Esophagus muscularis mucosa (tissue), 4 donors: ENCODE data around the gene UBTF. TPM values are rescaled to one million over a fixed set of nuclear protein-coding genes. Genes with fewer than 3 reads are reported as not detected.

ENCODE experiments used
- DNase-seq: peaks from one replicate; pipeline ENCODE4 v3.0.0-alpha.2; 2017; ENCODE audit errors: extremely low spot score
- H3K27ac ChIP-seq, 4 donors: fragments of 200-600 bp; sonication (generic); replicated peaks in 1 of 4; 1 replicate in 3 of 4; 2 replicates in 1 of 4; pipeline ENCODE4 v1.5.1; 2016 to 2019; ENCODE audit warnings: mild to moderate bottlenecking in 1 of 4
- H3K27me3 ChIP-seq, 4 donors: fragments of 200-600 bp; sonication (generic); one replicate each; pipeline versions ENCODE4 v1.5.1 to v1.6.0; 2016 to 2019
- H3K36me3 ChIP-seq, 4 donors: fragments of 200-600 bp; sonication (generic); one replicate each; pipeline ENCODE4 v1.5.1; 2016 to 2019
- H3K4me1 ChIP-seq, 4 donors: fragments of 200-600 bp; sonication (generic); one replicate each; pipeline ENCODE4 v1.5.1; 2016 to 2019
- H3K4me3 ChIP-seq, 4 donors: fragments of 200-600 bp; sonication (generic); 1 replicate in 2 of 4; 2 replicates in 2 of 4; pipeline ENCODE4 v1.5.1; 2016 to 2019; ENCODE audit warnings: mild to moderate bottlenecking in 4 of 4, moderate library complexity in 1 of 4
- H3K9me3 ChIP-seq, 4 donors: fragments of 200-600 bp; sonication (generic); 1 replicate in 3 of 4; 2 replicates in 1 of 4; pipeline ENCODE4 v1.5.1; 2016 to 2019
- EP300 ChIP-seq: sonication (generic); formaldehyde crosslinking; IDR thresholded peaks from one replicate; pipeline ENCODE4 v1.6.1; 2017; ENCODE audit warnings: antibody characterized with exemption
- POLR2A ChIP-seq: fragments of 450-650 bp; IDR thresholded peaks from one replicate; pipeline ENCODE4 v1.6.1; 2017; ENCODE audit warnings: antibody characterized with exemption, moderate library complexity, mild to moderate bottlenecking, low read depth
- POLR2AphosphoS5 ChIP-seq, 2 donors: sonication (generic); formaldehyde crosslinking; IDR thresholded peaks; one replicate each; pipeline ENCODE4 v1.6.1; 2017; ENCODE audit warnings: antibody characterized with exemption in 2 of 2
- WGBS: methylation state at CpG from one replicate; pipeline ENCODE4 v1.1.5; 2018; 5-methylcytosine and 5-hydroxymethylcytosine counted together
- intact Hi-C: fragments of 100-400 bp; cut with DNase I; formaldehyde crosslinking; loops from one replicate; pipeline ENCODE4 v1.15.1; 2023
- total RNA-seq, 4 donors: library from RNA; depleted of rRNA; stranded (reverse); fragments of >200 nt; gene quantifications; one replicate each; pipeline versions ENCODE4 v1.1.0 to v1.2.1, GENCODE V29; 2016
- TF ChIP-seq, protein P1 (sequence below), 3 experiments: fragments of 200-600 bp in 2 of 3; fragments of 450-650 bp in 1 of 3; sonication (generic) in 2 of 3; IDR thresholded peaks; one replicate each; pipeline ENCODE4 v1.5.1; 2017 to 2019; ENCODE audit warnings: antibody characterized with exemption in 3 of 3, mild to moderate bottlenecking in 2 of 3, moderate library complexity in 1 of 3

UBTF gene
- total RNA-seq, 4 donors from 2014 or later, result 48.7 to 78.8 (median 66.1) TPM

- Histone ChIP-seq H3K27ac (peak overlapping the region; percentile 82 to 89 (median 86)), H3K4me3 (peak overlapping the region; percentile 51 to 56 (median 54)), H3K9me3 (no peaks in the 10 kb centered on the region), H3K4me1 (peaks cover 13 to 40% (median 39%) of the 10 kb centered on the region in 4 donors), H3K27me3 (no peaks in the 10 kb centered on the region), H3K36me3 (peaks cover 0 to 10% (median 7%) of the 10 kb centered on the region in 4 donors)
- no peak for DNase-seq
- intact Hi-C loops, result no loop called here
- 39% methylated on average over 4 of the region's 5 CpGs for WGBS
- TF ChIP-seq POLR2AphosphoS5 (IDR thresholded peaks at IDR 0.05), result no peak
- TF ChIP-seq EP300, result no peak
- no peak for TF ChIP-seq POLR2A
- TF ChIP-seq, protein P1, sequence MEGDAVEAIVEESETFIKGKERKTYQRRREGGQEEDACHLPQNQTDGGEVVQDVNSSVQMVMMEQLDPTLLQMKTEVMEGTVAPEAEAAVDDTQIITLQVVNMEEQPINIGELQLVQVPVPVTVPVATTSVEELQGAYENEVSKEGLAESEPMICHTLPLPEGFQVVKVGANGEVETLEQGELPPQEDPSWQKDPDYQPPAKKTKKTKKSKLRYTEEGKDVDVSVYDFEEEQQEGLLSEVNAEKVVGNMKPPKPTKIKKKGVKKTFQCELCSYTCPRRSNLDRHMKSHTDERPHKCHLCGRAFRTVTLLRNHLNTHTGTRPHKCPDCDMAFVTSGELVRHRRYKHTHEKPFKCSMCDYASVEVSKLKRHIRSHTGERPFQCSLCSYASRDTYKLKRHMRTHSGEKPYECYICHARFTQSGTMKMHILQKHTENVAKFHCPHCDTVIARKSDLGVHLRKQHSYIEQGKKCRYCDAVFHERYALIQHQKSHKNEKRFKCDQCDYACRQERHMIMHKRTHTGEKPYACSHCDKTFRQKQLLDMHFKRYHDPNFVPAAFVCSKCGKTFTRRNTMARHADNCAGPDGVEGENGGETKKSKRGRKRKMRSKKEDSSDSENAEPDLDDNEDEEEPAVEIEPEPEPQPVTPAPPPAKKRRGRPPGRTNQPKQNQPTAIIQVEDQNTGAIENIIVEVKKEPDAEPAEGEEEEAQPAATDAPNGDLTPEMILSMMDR (IDR thresholded peaks at IDR 0.05), result no peak
These were observed 49.4 kb downstream of the UBTF start for GRCh38 chr17:44170135-44170498.

GRCh38 chr17:44167181-44167861, 52.2 kb downstream of the UBTF start:
- DNase-seq, result no peak
- Histone ChIP-seq H3K27ac (no peak overlapping the region), H3K9me3 (no peaks in the 10 kb centered on the region), H3K36me3 (peaks cover 0 to 2% (median 0%) of the 10 kb centered on the region in 4 donors), H3K27me3 (no peaks in the 10 kb centered on the region), H3K4me1 (peaks cover 13 to 40% (median 39%) of the 10 kb centered on the region in 4 donors), H3K4me3 (no peak overlapping the region)
- 82% methylated on average over 3 of the region's 7 CpGs for WGBS
- no peak for TF ChIP-seq EP300
- TF ChIP-seq, protein P1 (IDR thresholded peaks at IDR 0.05), result no peak
- no peak for TF ChIP-seq POLR2AphosphoS5 (IDR thresholded peaks at IDR 0.05)
- TF ChIP-seq POLR2A, result no peak
- intact Hi-C loops, result no loop called here

DNA sequence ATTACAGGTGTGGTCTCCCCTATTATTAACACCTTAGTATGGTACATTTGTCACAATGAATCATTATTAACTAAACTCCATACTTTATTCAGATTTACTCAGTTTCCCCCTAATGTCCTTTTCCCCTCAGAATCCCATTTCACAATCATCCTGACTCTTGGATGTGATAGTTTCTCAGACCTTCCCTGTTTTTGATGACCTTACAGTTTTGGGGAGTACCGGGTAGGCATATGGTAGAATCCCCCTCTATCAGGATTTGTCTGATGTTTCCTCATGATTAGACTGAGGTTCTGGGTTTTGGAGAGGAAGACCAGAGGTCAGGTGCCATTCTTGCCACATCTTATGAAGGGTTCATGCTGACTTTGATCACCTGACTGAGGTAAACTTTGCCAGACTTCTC, 55.0 kb downstream of the UBTF start:
- Histone ChIP-seq H3K27ac (no peak overlapping the region), H3K9me3 (no peaks in the 10 kb centered on the region), H3K4me1 (peaks cover 8 to 14% (median 13%) of the 10 kb centered on the region in 4 donors), H3K4me3 (no peak overlapping the region), H3K27me3 (no peaks in the 10 kb centered on the region), H3K36me3 (no peaks in the 10 kb centered on the region)
- intact Hi-C loops, result no loop called here
- TF ChIP-seq, protein P1 (IDR thresholded peaks at IDR 0.05), result no peak
- TF ChIP-seq EP300 (no peak), POLR2AphosphoS5 (IDR thresholded peaks at IDR 0.05) (no peak), POLR2A (no peak)
- no peak for DNase-seq
- WGBS, result 85% methylated on average over 1 of the region's 1 CpG

- no peak overlapping the region for H3K4me3 ChIP-seq
- DNase-seq, result no peak
- no peak overlapping the region for H3K27ac ChIP-seq
- intact Hi-C loops, result no loop called here
- TF ChIP-seq POLR2AphosphoS5 (IDR thresholded peaks at IDR 0.05) (no peak), POLR2A (no peak), EP300 (no peak)
- TF ChIP-seq, protein P1 (IDR thresholded peaks at IDR 0.05), result no peak
- peaks cover 0 to 9% (median 0%) of the 10 kb centered on the region in 4 donors for H3K36me3 ChIP-seq
- H3K9me3 ChIP-seq, result no peaks in the 10 kb centered on the region
- no peaks in the 10 kb centered on the region for H3K27me3 ChIP-seq
- WGBS, result 90% methylated on average over 14 of the region's 15 CpGs
- H3K4me1 ChIP-seq, result no peaks in the 10 kb centered on the region
These were observed 59.8 kb downstream of the UBTF start for GRCh38 chr17:44159519-44160210.
